Prostate gland (tissue), 2 donors: ENCODE measurements around the gene CYP46A1.

Experiments
- CTCF ChIP-seq, 4 experiments: fragments of 200-600 bp in 2 of 4; fragments of 450-650 bp in 2 of 4; sonication (generic) in 2 of 4; IDR thresholded peaks; 1 replicate in 3 of 4; 2 replicates in 1 of 4; pipeline ENCODE4 v1.5.1; 2016 to 2019; ENCODE audit warnings: antibody characterized with exemption in 4 of 4, mild to moderate bottlenecking in 2 of 4, moderate library complexity in 2 of 4
- POLR2A ChIP-seq: fragments of 450-650 bp; IDR thresholded peaks from one replicate; pipeline ENCODE4 v1.6.1; 2016; ENCODE audit warnings: antibody characterized with exemption, mild to moderate bottlenecking

- TF ChIP-seq POLR2A (no peak), CTCF (IDR thresholded peaks at IDR 0.05) (no peak)
Measured at GRCh38 chr14:99649219-99649618, 34.9 kb upstream of the CYP46A1 start.
